Neuronal stem cell (in vitro differentiated cells): Measurements from ENCODE around the gene ORAI3.

Experiments used
- DNase-seq: peaks from one replicate; pipeline ENCODE4 v3.0.0-alpha.2; 2013; ENCODE audit warnings: low spot score
- H2AFZ ChIP-seq: one replicate; pipeline ENCODE4 v1.6.1; 2013; ENCODE audit warnings: mild to moderate bottlenecking, low read length, inconsistent platforms
- H2AK5ac ChIP-seq: 2 replicates; pipeline ENCODE4 v1.6.1; 2013; ENCODE audit warnings: low read depth, mild to moderate bottlenecking, inconsistent platforms, low read length, moderate library complexity, mixed read lengths
- H2BK120ac ChIP-seq: 2 replicates; pipeline ENCODE4 v1.6.1; 2013; ENCODE audit warnings: low read depth, mild to moderate bottlenecking, inconsistent platforms, low read length, moderate library complexity, mixed read lengths
- H2BK12ac ChIP-seq: one replicate; pipeline ENCODE4 v1.6.1; 2013; ENCODE audit warnings: low read length, inconsistent platforms
- H2BK15ac ChIP-seq: 2 replicates; pipeline ENCODE4 v1.6.1; 2013; ENCODE audit warnings: mild to moderate bottlenecking, low read length, inconsistent platforms, mixed read lengths
- H2BK5ac ChIP-seq: one replicate; pipeline ENCODE4 v1.6.1; 2013; ENCODE audit warnings: inconsistent platforms, mild to moderate bottlenecking, low read length, moderate library complexity
- H3K14ac ChIP-seq: one replicate; pipeline ENCODE4 v1.6.1; 2013; ENCODE audit warnings: low read length, inconsistent platforms
- H3K18ac ChIP-seq: 2 replicates; pipeline ENCODE4 v1.6.1; 2013; ENCODE audit warnings: low read length, inconsistent platforms
- H3K23ac ChIP-seq: 2 replicates; pipeline ENCODE4 v1.6.1; 2013; ENCODE audit warnings: low read depth, mild to moderate bottlenecking, mixed read lengths, low read length, inconsistent platforms; ENCODE audit not compliant: poor library complexity
- H3K27ac ChIP-seq: replicated peaks from 3 replicates; pipeline ENCODE4 v1.5.1; 2013; ENCODE audit warnings: low read length, inconsistent platforms
- H3K27me3 ChIP-seq, 3 experiments: 2 replicates each; pipeline ENCODE4 v1.6.1; 2013; ENCODE audit warnings: low read length in 3 of 3, mild to moderate bottlenecking in 2 of 3, inconsistent platforms in 1 of 3, low read depth in 1 of 3, mixed read lengths in 1 of 3, moderate library complexity in 1 of 3; ENCODE audit not compliant: control insufficient read depth in 3 of 3, insufficient read depth in 3 of 3
- H3K36me3 ChIP-seq, 2 donors: replicated peaks in 1 of 2; 2 replicates each; pipeline ENCODE4 v1.6.1; 2013; ENCODE audit warnings: low read length in 2 of 2; ENCODE audit not compliant: control insufficient read depth in 2 of 2, insufficient read depth in 2 of 2
- H3K4ac ChIP-seq: 2 replicates; pipeline ENCODE4 v1.6.1; 2013; ENCODE audit warnings: inconsistent platforms, mild to moderate bottlenecking, low read length, moderate library complexity
- H3K4me1 ChIP-seq, 2 donors: 1 replicate in 1 of 2; 2 replicates in 1 of 2; pipeline ENCODE4 v1.6.1; 2013; ENCODE audit warnings: low read length in 2 of 2, low read depth in 1 of 2; ENCODE audit not compliant: control insufficient read depth in 2 of 2, insufficient read depth in 1 of 2
- H3K4me2 ChIP-seq: one replicate; pipeline ENCODE4 v1.6.1; 2013; ENCODE audit warnings: mild to moderate bottlenecking, low read length, inconsistent platforms; ENCODE audit not compliant: insufficient read depth, poor library complexity, severe bottlenecking
- H3K4me3 ChIP-seq, 2 donors: 2 replicates each; pipeline ENCODE4 v1.5.1; 2013; ENCODE audit warnings: low read length in 2 of 2, mild to moderate bottlenecking in 2 of 2, inconsistent platforms in 1 of 2, moderate library complexity in 1 of 2
- H3K79me1 ChIP-seq: one replicate; pipeline ENCODE4 v1.6.1; 2013; ENCODE audit warnings: low read depth, mild to moderate bottlenecking, inconsistent platforms, low read length, moderate library complexity
- H3K9ac ChIP-seq: one replicate; pipeline ENCODE4 v1.6.1; 2013; ENCODE audit warnings: mild to moderate bottlenecking, low read depth, low read length, inconsistent platforms; ENCODE audit not compliant: poor library complexity
- H3K9me3 ChIP-seq, 2 donors: replicated peaks in 1 of 2; 2 replicates each; pipeline versions ENCODE3 to v1.6.1; 2013; ENCODE audit warnings: low read length in 2 of 2, mild to moderate bottlenecking in 2 of 2, inconsistent platforms in 1 of 2, low read depth in 1 of 2, mixed read lengths in 1 of 2, moderate library complexity in 1 of 2; ENCODE audit not compliant: control insufficient read depth in 2 of 2, insufficient read depth in 1 of 2
- H4K8ac ChIP-seq: one replicate; pipeline ENCODE4 v1.6.1; 2013; ENCODE audit warnings: low read depth, mild to moderate bottlenecking, inconsistent platforms, low read length, moderate library complexity
- H4K91ac ChIP-seq: one replicate; pipeline ENCODE4 v1.6.1; 2013; ENCODE audit warnings: low read length, low read depth, mild to moderate bottlenecking, inconsistent platforms; ENCODE audit not compliant: poor library complexity
- WGBS, 2 donors: extraction: QIAGEN DNeasy Blood & Tissue Kit; methylation state at CpG; one replicate each; pipeline ENCODE4 v1.1.7; 2013; ENCODE audit warnings: missing lambda C conversion rate in 2 of 2, mixed read lengths in 1 of 2; ENCODE audit not compliant: insufficient read length in 2 of 2, insufficient replicate concordance in 1 of 2; ENCODE audit errors: extremely low coverage in 2 of 2; 5-methylcytosine and 5-hydroxymethylcytosine counted together

ORAI3 gene

DNA sequence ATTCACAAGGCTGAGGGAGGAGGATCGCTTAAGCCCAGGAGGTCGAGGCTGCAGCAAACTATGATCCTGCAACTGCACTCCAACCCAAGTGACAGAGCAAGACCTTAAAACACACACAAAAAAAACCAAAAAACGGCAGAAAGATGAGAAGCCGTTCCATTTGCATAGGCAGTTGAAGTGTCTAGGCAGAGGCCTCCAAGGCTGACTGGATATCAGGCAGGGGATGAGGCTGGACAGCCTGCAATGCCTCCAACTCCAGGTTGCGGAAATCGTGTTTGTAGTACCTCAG lies 27.5 kb upstream of the ORAI3 start:
- peak overlapping the region; percentile 78 for H2BK12ac ChIP-seq
- H2BK5ac ChIP-seq = no peak overlapping the region
- H3K4ac ChIP-seq = no peak overlapping the region
- H3K4me2 ChIP-seq = peak overlapping the region; percentile 24
- H4K91ac ChIP-seq = no peak overlapping the region
- no peak for DNase-seq
- H4K8ac ChIP-seq = no peak overlapping the region
- peak overlapping the region; percentile 36 for H3K27ac ChIP-seq
- H2AFZ ChIP-seq = peak overlapping the region; percentile 66
- no peaks in the 10 kb centered on the region for H3K9me3 ChIP-seq
- no peak overlapping the region for H3K14ac ChIP-seq
- H3K23ac ChIP-seq = no peak overlapping the region
- H2AK5ac ChIP-seq = no peak overlapping the region
- H3K36me3 ChIP-seq = peaks cover 5 to 13% of the 10 kb centered on the region in 2 donors
- no peak overlapping the region for H3K4me3 ChIP-seq
- peak overlapping the region; percentile 13 for H3K18ac ChIP-seq
- H3K4me1 ChIP-seq = peaks cover 7 to 8% of the 10 kb centered on the region in 2 donors
- WGBS, 2 donors = no CpG with 5 or more reads among the region's 6 CpGs
- no peak overlapping the region for H3K9ac ChIP-seq
- H2BK120ac ChIP-seq = no peak overlapping the region
- no peaks in the 10 kb centered on the region for H3K27me3 ChIP-seq
- peak overlapping the region; percentile 87 for H2BK15ac ChIP-seq
- peaks cover 2% of the 10 kb centered on the region for H3K79me1 ChIP-seq

DNA sequence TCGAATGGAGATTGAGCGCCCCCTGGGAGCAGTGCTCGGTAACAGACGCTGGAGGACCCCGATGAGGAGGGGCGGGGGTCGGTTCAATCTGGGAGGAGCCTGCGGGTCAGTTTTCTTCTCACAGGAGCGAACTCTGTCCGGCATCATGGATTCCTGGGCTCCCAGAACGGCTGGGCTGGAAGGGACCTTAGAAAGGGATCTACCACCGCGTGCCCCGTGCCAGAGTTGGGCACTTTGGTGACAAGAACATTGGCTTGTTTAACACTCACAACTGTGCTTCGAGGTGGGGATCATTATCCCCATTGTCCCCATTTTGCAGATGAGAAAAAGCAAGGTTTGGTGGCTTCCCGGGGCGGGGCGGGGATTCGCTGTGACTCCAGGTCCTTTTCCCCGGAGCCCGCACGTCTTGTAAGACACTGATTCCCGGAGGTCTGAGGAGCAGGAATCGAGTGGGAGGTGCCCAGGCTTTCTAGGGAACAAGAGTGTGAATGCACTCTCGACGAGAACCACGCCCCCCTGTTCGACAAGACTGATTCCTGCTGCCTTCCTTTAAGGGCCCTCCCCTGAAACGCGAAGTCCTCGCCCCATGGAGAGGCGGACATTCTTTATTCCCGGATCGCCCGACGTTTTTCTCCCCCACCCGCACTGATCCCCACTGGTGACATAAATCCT lies 27.0 kb upstream of the ORAI3 start:
- H3K4me3 ChIP-seq = peak overlapping the region; percentile 76 to 85
- H3K9ac ChIP-seq = peak overlapping the region; percentile 85
- no peak overlapping the region for H4K91ac ChIP-seq
- H3K27me3 ChIP-seq = no peaks in the 10 kb centered on the region
- peak overlapping the region; percentile 83 for H2AFZ ChIP-seq
- peak overlapping the region; percentile 8 for H2AK5ac ChIP-seq
- H3K23ac ChIP-seq = no peak overlapping the region
- H2BK15ac ChIP-seq = no peak overlapping the region
- H3K18ac ChIP-seq = peak overlapping the region; percentile 73
- H3K9me3 ChIP-seq = no peaks in the 10 kb centered on the region
- H3K36me3 ChIP-seq = peaks cover 9 to 18% of the 10 kb centered on the region in 2 donors
- H2BK120ac ChIP-seq = no peak overlapping the region
- H2BK5ac ChIP-seq = peak overlapping the region; percentile 49
- peaks cover 2% of the 10 kb centered on the region for H3K79me1 ChIP-seq
- H3K14ac ChIP-seq = no peak overlapping the region
- peak; percentile 94 for DNase-seq
- H4K8ac ChIP-seq = no peak overlapping the region
- peaks cover 7 to 8% of the 10 kb centered on the region in 2 donors for H3K4me1 ChIP-seq
- H3K4ac ChIP-seq = no peak overlapping the region
- no CpG with 5 or more reads among the region's 37 CpGs for WGBS, 2 donors
- H3K4me2 ChIP-seq = peak overlapping the region; percentile 72
- H3K27ac ChIP-seq = peak overlapping the region; percentile 64
- no peak overlapping the region for H2BK12ac ChIP-seq

DNA sequence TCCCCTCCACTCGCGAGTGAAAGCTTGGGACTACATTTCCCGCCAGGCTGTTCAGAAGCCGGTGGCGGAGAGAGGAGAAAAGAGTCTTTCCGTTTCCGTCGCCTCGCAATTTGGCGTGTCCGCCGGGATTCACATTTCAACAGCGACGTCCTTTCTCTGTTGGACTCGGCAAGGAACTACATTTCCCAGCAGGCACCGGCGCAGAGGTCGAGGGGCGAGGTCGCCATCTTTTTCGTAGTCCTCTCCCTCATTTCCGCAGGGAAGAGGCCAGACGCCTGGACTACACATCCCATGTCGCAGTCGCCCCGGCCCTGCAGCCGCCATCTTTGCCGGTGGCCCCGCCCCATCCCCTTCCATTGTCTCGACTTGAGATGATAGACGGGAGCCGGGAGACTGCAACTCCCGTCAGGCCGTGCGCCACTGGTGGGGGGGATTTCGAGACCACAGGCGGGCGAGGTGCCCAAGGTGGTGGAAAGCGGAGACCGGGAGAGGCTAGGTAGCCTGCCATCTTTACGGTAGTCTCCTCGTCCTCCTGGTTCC lies 26.4 kb upstream of the ORAI3 start:
- Histone ChIP-seq H3K9me3 (no peaks in the 10 kb centered on the region), H3K23ac (peak overlapping the region; percentile 40), H2AK5ac (no peak overlapping the region), H3K4me1 (peaks cover 7 to 8% of the 10 kb centered on the region in 2 donors), H4K8ac (no peak overlapping the region), H4K91ac (no peak overlapping the region), H2BK15ac (no peak overlapping the region), H3K36me3 (peaks cover 15 to 24% of the 10 kb centered on the region in 2 donors), H3K18ac (peak overlapping the region; percentile 94), H2BK120ac (no peak overlapping the region), H3K9ac (peak overlapping the region; percentile 91), H2BK12ac (no peak overlapping the region), H3K14ac (no peak overlapping the region), H3K27ac (peak overlapping the region; percentile 82), H3K27me3 (no peaks in the 10 kb centered on the region), H3K4me3 (peak overlapping the region; percentile 76 to 87), H2AFZ (peak overlapping the region; percentile 83), H3K4me2 (peak overlapping the region; percentile 72), H3K79me1 (peaks cover 7% of the 10 kb centered on the region), H3K4ac (no peak overlapping the region), H2BK5ac (peak overlapping the region; percentile 56)
- DNase-seq = peak; percentile 100
- WGBS, 2 donors = no CpG with 5 or more reads among the region's 42 CpGs

DNA sequence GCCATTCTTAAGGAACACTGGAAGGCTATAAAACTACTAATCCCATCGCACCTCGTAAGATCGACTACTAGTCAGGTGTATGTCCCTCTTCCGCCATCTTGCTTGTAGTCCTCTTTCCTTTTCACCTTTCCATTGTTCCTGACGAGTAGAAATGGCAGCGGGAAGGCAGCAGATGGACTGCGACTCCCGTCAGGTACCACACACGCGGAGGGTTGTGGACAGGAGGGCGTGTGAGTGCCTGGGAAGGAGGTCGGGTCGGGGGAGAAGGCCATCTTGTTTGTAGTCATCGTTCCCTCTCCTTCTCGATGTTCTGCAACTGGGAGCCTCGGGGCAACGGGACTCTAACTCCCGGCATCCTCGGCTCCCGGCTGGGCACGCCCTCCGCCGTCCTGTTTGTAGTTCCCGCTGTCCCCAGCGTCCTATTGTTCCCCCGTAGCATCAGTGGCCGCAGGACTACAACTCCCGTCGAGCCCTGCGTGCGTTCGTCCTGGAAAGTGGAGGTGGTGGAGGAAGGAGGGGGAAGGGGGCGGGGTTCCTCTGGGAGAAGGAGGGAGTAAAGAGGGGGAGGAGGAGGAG lies 25.8 kb upstream of the ORAI3 start:
- Histone ChIP-seq H3K18ac (peak overlapping the region; percentile 94), H2BK5ac (peak overlapping the region; percentile 56), H3K79me1 (peaks cover 8% of the 10 kb centered on the region), H3K4me2 (peak overlapping the region; percentile 71), H3K9ac (peak overlapping the region; percentile 91), H2AK5ac (no peak overlapping the region), H3K9me3 (no peaks in the 10 kb centered on the region), H3K14ac (no peak overlapping the region), H3K4ac (peak overlapping the region; percentile 81), H3K4me3 (peak overlapping the region; percentile 76 to 87), H3K36me3 (peaks cover 16 to 29% of the 10 kb centered on the region in 2 donors), H4K8ac (no peak overlapping the region), H3K4me1 (peaks cover 7 to 8% of the 10 kb centered on the region in 2 donors), H3K27me3 (no peaks in the 10 kb centered on the region), H2BK15ac (no peak overlapping the region), H3K27ac (peak overlapping the region; percentile 82), H2AFZ (peak overlapping the region; percentile 89), H2BK120ac (no peak overlapping the region), H2BK12ac (no peak overlapping the region), H3K23ac (peak overlapping the region; percentile 40), H4K91ac (peak overlapping the region; percentile 12)
- no CpG with 5 or more reads among the region's 33 CpGs for WGBS, 2 donors
- DNase-seq = peak; percentile 100
